ENCODE results near the gene CYP26B1. TPM values are rescaled to one million over a fixed set of nuclear protein-coding genes. Genes with fewer than 3 reads are reported as not detected.

CYP26B1 gene
- polyA plus RNA-seq, 1 experiment = 0.27 TPM

DNA sequence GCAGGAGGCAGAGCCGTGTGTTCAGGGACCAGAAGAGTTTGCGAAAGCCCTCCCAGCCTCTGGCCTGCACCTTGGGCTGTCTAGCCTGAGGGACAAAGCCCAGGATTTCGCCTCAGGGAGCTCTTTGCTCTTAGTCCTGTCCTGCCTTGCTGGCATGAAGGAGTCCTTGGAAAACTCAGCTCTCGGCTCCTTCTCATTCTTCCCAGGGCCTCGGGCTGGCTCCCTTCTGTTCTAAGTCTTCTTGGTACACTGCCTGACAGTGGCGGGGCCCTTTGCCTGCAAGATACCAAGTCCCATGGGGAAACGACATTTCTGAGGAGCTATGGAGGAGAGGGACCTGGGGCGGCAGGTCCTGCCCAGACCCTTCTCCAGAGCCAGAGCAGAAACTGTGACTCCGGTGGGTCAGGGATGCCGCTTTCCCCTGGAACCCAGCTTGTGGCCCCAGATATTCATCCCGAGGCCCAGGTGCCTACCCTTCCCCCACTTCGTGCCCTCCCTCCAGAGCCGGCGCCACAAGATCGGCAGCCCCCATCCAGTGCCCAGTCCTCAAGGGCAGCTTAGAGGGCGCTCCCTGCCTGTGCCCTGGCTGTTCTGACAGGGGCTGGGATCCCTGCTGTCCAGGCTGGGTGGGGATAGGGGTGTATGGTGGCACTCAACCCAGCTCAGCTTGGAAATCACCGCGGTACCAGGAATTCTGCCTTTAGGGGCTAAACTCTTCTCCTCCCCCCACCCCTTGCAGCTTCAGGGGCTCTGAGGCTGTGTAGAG lies 5.5 kb upstream of the CYP26B1 start:
- Histone ChIP-seq H3K27me3 (ENCODE audit: control insufficient read depth, insufficient read depth, low read length) (peaks cover 28% of the 10 kb centered on the region), H3K36me3 (ENCODE audit: control insufficient read depth, insufficient read depth, low read length) (no peaks in the 10 kb centered on the region), H3K4me3 (ENCODE audit: low read depth, low read length) (no peak overlapping the region)
- DNase-seq (ENCODE audit: low read depth) = no peak
- TF ChIP-seq, protein P1, sequence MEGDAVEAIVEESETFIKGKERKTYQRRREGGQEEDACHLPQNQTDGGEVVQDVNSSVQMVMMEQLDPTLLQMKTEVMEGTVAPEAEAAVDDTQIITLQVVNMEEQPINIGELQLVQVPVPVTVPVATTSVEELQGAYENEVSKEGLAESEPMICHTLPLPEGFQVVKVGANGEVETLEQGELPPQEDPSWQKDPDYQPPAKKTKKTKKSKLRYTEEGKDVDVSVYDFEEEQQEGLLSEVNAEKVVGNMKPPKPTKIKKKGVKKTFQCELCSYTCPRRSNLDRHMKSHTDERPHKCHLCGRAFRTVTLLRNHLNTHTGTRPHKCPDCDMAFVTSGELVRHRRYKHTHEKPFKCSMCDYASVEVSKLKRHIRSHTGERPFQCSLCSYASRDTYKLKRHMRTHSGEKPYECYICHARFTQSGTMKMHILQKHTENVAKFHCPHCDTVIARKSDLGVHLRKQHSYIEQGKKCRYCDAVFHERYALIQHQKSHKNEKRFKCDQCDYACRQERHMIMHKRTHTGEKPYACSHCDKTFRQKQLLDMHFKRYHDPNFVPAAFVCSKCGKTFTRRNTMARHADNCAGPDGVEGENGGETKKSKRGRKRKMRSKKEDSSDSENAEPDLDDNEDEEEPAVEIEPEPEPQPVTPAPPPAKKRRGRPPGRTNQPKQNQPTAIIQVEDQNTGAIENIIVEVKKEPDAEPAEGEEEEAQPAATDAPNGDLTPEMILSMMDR (IDR thresholded peaks at IDR 0.05; ENCODE audit: insufficient read depth, low read depth, low read length) = no peak
- CTCF ChIA-PET = interaction anchor here (0.6 to 10.2 kb wide), 7 partner anchors 10 to 676 kb away, joined by 3 to 213 read pairs (median 6); no protein-coding TSS in a partner anchor
- POLR2A ChIA-PET = no interaction called here

DNA sequence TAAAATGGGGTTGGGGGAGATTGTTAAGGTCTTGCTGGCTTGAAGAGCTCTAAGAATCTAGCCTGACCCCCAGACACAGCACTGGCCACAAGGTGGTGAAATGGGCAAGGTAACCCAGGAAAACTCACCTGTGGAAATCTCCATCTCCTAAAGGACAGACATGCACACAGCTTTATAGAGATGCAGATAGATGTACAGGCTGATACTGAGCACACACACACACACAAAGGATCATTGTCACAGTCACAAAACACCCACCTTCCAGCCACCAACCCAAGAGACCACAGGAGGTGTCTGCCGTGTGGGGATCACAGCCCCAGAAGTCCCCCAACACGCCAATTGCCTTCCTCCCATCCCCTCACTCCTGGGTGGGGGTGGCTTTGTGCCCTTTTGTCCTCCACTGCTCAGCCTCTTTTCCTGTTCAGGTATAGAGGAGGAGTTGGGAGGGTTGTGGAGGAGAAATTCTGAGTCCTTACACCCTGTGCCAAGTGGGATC lies 3.2 kb upstream of the CYP26B1 start:
- ChIA-PET CTCF (interaction anchor here (0.6 to 10.2 kb wide), 52 partner anchors 8 to 780 kb away, joined by 3 to 213 read pairs (median 5); no protein-coding TSS in a partner anchor), POLR2A (no interaction called here)
- Histone ChIP-seq H3K36me3 (ENCODE audit: control insufficient read depth, insufficient read depth, low read length) (no peaks in the 10 kb centered on the region), H3K27me3 (ENCODE audit: control insufficient read depth, insufficient read depth, low read length) (peaks cover 46% of the 10 kb centered on the region), H3K4me3 (ENCODE audit: low read depth, low read length) (no peak overlapping the region)
- DNase-seq (ENCODE audit: low read depth) = no peak
- TF ChIP-seq, protein P1 (IDR thresholded peaks at IDR 0.05; ENCODE audit: insufficient read depth, low read depth, low read length) = no peak

DNA sequence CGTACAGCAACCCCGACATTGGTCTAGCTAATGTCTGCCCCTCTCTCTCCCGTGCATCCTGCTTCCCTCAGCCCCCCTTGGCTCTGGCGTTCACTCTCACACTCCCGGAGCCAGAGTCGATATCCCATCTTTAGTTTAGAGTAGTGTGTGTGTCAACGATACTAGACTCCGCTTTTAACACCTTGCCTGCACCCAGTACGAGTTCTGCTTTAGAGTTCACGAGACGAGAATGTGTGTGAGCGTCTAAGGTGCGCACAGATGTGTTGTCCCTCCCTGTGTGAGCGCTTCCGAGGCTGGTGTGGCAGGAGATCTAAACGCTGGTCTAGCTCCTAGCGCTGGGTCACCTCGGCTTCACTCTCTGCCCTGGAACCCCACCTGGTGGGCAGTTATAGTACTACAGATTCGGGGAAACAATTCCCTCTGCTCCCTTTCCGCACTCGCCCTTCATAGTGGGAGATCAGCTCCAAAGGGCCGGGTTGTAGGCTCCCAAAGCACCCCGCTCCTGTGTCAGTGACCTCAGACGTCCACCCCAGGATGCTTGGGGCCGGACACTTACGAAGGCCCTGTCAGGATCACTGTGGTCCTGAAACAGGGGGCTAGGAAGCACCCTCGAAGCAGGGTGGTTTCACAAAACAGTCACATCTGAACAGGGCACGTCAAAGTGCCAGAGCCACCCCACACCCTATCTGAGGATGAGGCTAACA lies 2.6 kb upstream of the CYP26B1 start:
- Histone ChIP-seq H3K27me3 (ENCODE audit: control insufficient read depth, insufficient read depth, low read length) (peaks cover 49% of the 10 kb centered on the region), H3K4me3 (ENCODE audit: low read depth, low read length) (no peak overlapping the region), H3K36me3 (ENCODE audit: control insufficient read depth, insufficient read depth, low read length) (no peaks in the 10 kb centered on the region)
- DNase-seq (ENCODE audit: low read depth) = no peak
- TF ChIP-seq, protein P1 (IDR thresholded peaks at IDR 0.05; ENCODE audit: insufficient read depth, low read depth, low read length) = peak; percentile 80
- ChIA-PET CTCF (interaction anchor here (0.6 to 10.2 kb wide), 60 partner anchors 9 to 780 kb away, joined by 3 to 213 read pairs (median 4); no protein-coding TSS in a partner anchor), POLR2A (no interaction called here)

DNA sequence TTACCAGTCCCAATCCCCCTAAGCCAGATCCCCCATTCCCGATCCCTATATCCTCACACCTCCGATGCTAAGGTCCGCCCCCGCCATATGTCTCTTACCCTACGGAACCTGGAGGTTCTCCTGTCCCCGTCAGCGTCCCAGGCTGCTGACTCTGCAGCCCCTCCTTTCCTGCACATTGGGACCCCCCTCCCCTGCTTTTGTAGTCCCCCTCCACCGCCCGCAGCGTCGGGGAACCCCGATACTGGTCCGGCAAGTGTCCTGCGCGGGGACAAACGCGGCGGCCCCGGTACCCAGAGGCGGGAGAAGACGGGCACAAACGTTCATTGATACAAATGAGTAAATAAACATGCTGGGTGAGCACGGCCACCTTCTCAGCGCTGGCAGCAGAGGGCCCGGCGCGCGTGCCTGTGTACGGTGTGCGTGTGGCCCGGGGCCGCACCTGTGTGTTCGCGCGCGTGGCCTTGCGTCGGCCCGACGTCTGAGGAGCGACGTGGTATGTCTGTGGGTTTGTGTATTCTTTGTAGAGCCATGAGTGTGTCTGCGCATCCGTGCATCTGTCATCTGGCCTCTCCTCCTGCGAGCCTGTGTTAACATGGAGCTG lies 2.0 kb upstream of the CYP26B1 start:
- DNase-seq (ENCODE audit: low read depth) = no peak
- Histone ChIP-seq H3K36me3 (ENCODE audit: control insufficient read depth, insufficient read depth, low read length) (no peaks in the 10 kb centered on the region), H3K27me3 (ENCODE audit: control insufficient read depth, insufficient read depth, low read length) (peaks cover 51% of the 10 kb centered on the region), H3K4me3 (ENCODE audit: low read depth, low read length) (no peak overlapping the region)
- POLR2A ChIA-PET = interaction anchor here (0.6 kb wide), 1 partner anchor 354 kb away, joined by 7 read pairs; no protein-coding TSS in a partner anchor
- TF ChIP-seq, protein P1 (IDR thresholded peaks at IDR 0.05; ENCODE audit: insufficient read depth, low read depth, low read length) = no peak
- CTCF ChIA-PET = interaction anchor here (0.6 to 10.2 kb wide), 55 partner anchors 9 to 624 kb away, joined by 3 to 213 read pairs (median 5); no protein-coding TSS in a partner anchor

Measured in BJ (cell line).